Spleen (tissue), 11 donors: ENCODE measurements around the gene SULT2B1. TPM values are rescaled to one million over a fixed set of nuclear protein-coding genes. Genes with fewer than 3 reads are reported as not detected.

Experiments
- DNase-seq: peaks from one replicate; pipeline ENCODE4 v3.0.0-alpha.2; 2020
- H3K27ac ChIP-seq, 8 donors: fragments of 200-600 bp; sonication (generic) in 7 of 8; 1 replicate in 4 of 8; 2 replicates in 4 of 8; pipeline versions ENCODE4 v1.5.0 to v1.8.0; 2016 to 2021; ENCODE audit warnings: inconsistent platforms in 4 of 8, mild to moderate bottlenecking in 4 of 8, moderate library complexity in 1 of 8
- H3K27me3 ChIP-seq, 7 donors: fragments of 200-600 bp; sonication (generic) in 6 of 7; replicated peaks in 1 of 7; 1 replicate in 4 of 7; 2 replicates in 3 of 7; pipeline versions ENCODE4 v1.5.0 to v1.8.0; 2016 to 2021; ENCODE audit warnings: inconsistent platforms in 3 of 7, mild to moderate bottlenecking in 1 of 7
- H3K36me3 ChIP-seq, 6 donors: fragments of 200-600 bp; sonication (generic) in 5 of 6; 1 replicate in 4 of 6; 2 replicates in 2 of 6; pipeline versions ENCODE4 v1.5.0 to v1.8.0; 2016 to 2021; ENCODE audit warnings: inconsistent platforms in 2 of 6
- H3K4me1 ChIP-seq, 6 donors: fragments of 200-600 bp; sonication (generic) in 5 of 6; 1 replicate in 3 of 6; 2 replicates in 3 of 6; pipeline versions ENCODE4 v1.5.0 to v1.8.0; 2016 to 2021; ENCODE audit warnings: inconsistent platforms in 3 of 6
- H3K4me3 ChIP-seq, 8 donors: fragments of 200-600 bp; sonication (generic) in 7 of 8; 1 replicate in 4 of 8; 2 replicates in 4 of 8; pipeline versions ENCODE4 v1.5.0 to v1.8.0; 2016 to 2021; ENCODE audit warnings: inconsistent platforms in 4 of 8, mild to moderate bottlenecking in 4 of 8, moderate library complexity in 2 of 8
- H3K9me3 ChIP-seq, 8 donors: fragments of 200-600 bp; sonication (generic) in 7 of 8; 1 replicate in 4 of 8; 2 replicates in 4 of 8; pipeline versions ENCODE4 v1.5.0 to v1.8.0; 2016 to 2021; ENCODE audit warnings: inconsistent platforms in 4 of 8
- CTCF ChIP-seq, 11 experiments: fragments of 200-600 bp in 7 of 11; fragments of 450-650 bp in 4 of 11; sonication (generic) in 4 of 11; IDR thresholded peaks in 8 of 11; conservative IDR thresholded peaks in 3 of 11; 1 replicate in 7 of 11; 2 replicates in 4 of 11; pipeline versions ENCODE4 v1.4.0 to v1.8.0; 2016 to 2021; ENCODE audit warnings: antibody characterized with exemption in 11 of 11, inconsistent platforms in 4 of 11, mild to moderate bottlenecking in 1 of 11
- POLR2A ChIP-seq, 3 donors: fragments of 450-650 bp; IDR thresholded peaks; one replicate each; pipeline ENCODE4 v1.5.1; 2017; ENCODE audit warnings: antibody characterized with exemption in 3 of 3, mild to moderate bottlenecking in 1 of 3
- POLR2AphosphoS5 ChIP-seq, 3 donors: sonication (generic); formaldehyde crosslinking; IDR thresholded peaks; one replicate each; pipeline ENCODE4 v1.5.1; 2017; ENCODE audit warnings: antibody characterized with exemption in 3 of 3
- WGBS, 5 donors: extraction: QIAGEN DNeasy Blood & Tissue Kit in 3 of 5; methylation state at CpG; one replicate each; pipeline versions ENCODE4 v1.1.5 to v1.1.7; 2013 to 2018; 5-methylcytosine and 5-hydroxymethylcytosine counted together
- intact Hi-C: fragments of 100-400 bp; cut with DNase I; formaldehyde crosslinking; loops from one replicate; pipeline ENCODE4 v1.15.0; 2023; ENCODE audit warnings: low total_unique reads
- polyA plus RNA-seq, 3 donors: library from polyadenylated mRNA; stranded (reverse); fragments of 200-250 nt; gene quantifications; one replicate each; pipeline ENCODE4 v1.2.1, GENCODE V29; 2013
- total RNA-seq, 7 donors: library from RNA; depleted of rRNA in 3 of 7; stranded (reverse); fragments of >200 nt in 3 of 7; fragmentation: NEBNext Ultra II Directional in 4 of 7; extraction: Animal tissue kit (Norgen Biotek cat#: 25700) in 4 of 7; gene quantifications; one replicate each; pipeline versions ENCODE4 v1.1.0 to v1.2.1, GENCODE V29; 2016 to 2021
- donor health status: healthy with polysubstance abuse.
- donor health status: DM: no; HTN: no; CAD: no; lungs with moderate emphysema.
- donor health status: DM: no; HTN: no; CAD: no.
- donor health status: Bipolar disorder and iron deficiency.
- donor health status: healthy.
- donor health status: DM: no; HTN: no; CAD: no.
- donor health status: DM: yes; HTN: yes; CAD: no.

SULT2B1 gene
- total and polyA plus RNA-seq, 10 donors, result 0.12 to 0.58 TPM; not detected in 8

DNA sequence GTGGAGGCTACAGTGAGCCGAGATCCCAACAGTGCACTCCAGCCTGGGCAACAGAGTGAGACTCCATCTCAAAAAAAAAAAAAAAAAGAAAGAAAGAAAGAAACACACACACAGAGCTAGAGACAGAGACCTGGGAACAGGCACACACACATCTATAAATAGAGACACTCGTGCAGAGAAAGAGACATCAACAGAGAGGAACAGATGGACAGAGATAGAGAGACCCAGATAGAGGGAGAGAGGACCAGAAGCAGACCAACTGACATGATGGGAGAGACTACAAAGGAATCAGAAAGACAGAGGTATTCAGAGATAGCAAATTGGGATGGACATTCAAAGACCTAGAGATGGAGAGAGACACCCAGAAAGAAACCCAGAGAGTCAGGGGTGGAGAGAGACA is 96.2 kb downstream of the SULT2B1 start:
- no peak for TF ChIP-seq POLR2AphosphoS5 (IDR thresholded peaks at IDR 0.05)
- no peak for TF ChIP-seq CTCF (IDR thresholded peaks at IDR 0.05 in 8 of 11, conservative IDR thresholded peaks at IDR 0.05 in 3 of 11)
- TF ChIP-seq POLR2A (IDR thresholded peaks at IDR 0.05), result no peak
- Histone ChIP-seq H3K9me3 (no peaks in the 10 kb centered on the region), H3K36me3 (no peaks in the 10 kb centered on the region), H3K4me3 (no peak overlapping the region), H3K27ac (peak overlapping the region in 3 of 8 donors; percentile 77 to 87 (median 85)), H3K27me3 (peaks cover 0 to 5% (median 0%) of the 10 kb centered on the region in 7 donors), H3K4me1 (peaks cover 16 to 74% (median 42%) of the 10 kb centered on the region in 6 donors)
- DNase-seq, result no peak
- WGBS, 5 donors, result 71 to 83% (median 81%) methylated on average over 2 of the region's 2 CpGs
- intact Hi-C loops, result no loop called here

Other genes with a start within 250 kb of the SULT2B1 start
- gene EMP3, start 226.6 kb upstream of the SULT2B1 start, total RNA-seq, result 10 to 100 TPM; 33.2 to 95.8 (median 73.2) TPM
- gene EMP3, start 226.6 kb upstream of the SULT2B1 start, polyA plus RNA-seq, result 100 to 1,000 TPM in 2 of 3 donors, 10 to 100 TPM in 1; 89.5 to 149 (median 122) TPM
- 10 to 100 TPM in 4 of 7 donors, 1 to 10 TPM in 3; 8.7 to 14.8 (median 12.5) TPM for gene TMEM143, start 188.2 kb upstream of the SULT2B1 start, total RNA-seq
- gene TMEM143, start 188.2 kb upstream of the SULT2B1 start, polyA plus RNA-seq, result 1 to 10 TPM; 5.8 to 7.7 (median 7.0) TPM
- gene SYNGR4, start 187.8 kb upstream of the SULT2B1 start, total RNA-seq, result not detected
- under 1 TPM in 1 of 3 donors, not detected in 2; 0.09 TPM for gene SYNGR4, start 187.8 kb upstream of the SULT2B1 start, polyA plus RNA-seq
- gene KDELR1, start 160.6 kb upstream of the SULT2B1 start, total RNA-seq, result 10 to 100 TPM; 61.7 to 95.9 (median 76.2) TPM
- 10 to 100 TPM; 36.2 to 55.9 (median 45.0) TPM for gene KDELR1, start 160.6 kb upstream of the SULT2B1 start, polyA plus RNA-seq
- gene GRIN2D, start 158.5 kb upstream of the SULT2B1 start, total RNA-seq, result 1 to 10 TPM in 1 of 7 donors, under 1 TPM in 6; 0.28 to 1.2 (median 0.77) TPM
- under 1 TPM; 0.07 to 0.10 (median 0.09) TPM for gene GRIN2D, start 158.5 kb upstream of the SULT2B1 start, polyA plus RNA-seq
- 10 to 100 TPM; 24.3 to 34.5 (median 26.0) TPM for gene GRWD1, start 106.2 kb upstream of the SULT2B1 start, total RNA-seq
- gene GRWD1, start 106.2 kb upstream of the SULT2B1 start, polyA plus RNA-seq, result 10 to 100 TPM in 1 of 3 donors, 1 to 10 TPM in 2; 5.5 to 14.7 (median 9.5) TPM
- gene KCNJ14, start 96.6 kb upstream of the SULT2B1 start, total RNA-seq, result 1 to 10 TPM in 2 of 7 donors, under 1 TPM in 5; 0.43 to 1.4 (median 0.93) TPM
- gene KCNJ14, start 96.6 kb upstream of the SULT2B1 start, polyA plus RNA-seq, result under 1 TPM; 0.26 to 0.61 (median 0.38) TPM
- 10 to 100 TPM; 31.4 to 66.4 (median 48.2) TPM for gene CYTH2, start 82.8 kb upstream of the SULT2B1 start, total RNA-seq
- 10 to 100 TPM; 22.6 to 44.1 (median 24.6) TPM for gene CYTH2, start 82.8 kb upstream of the SULT2B1 start, polyA plus RNA-seq
- 1 to 10 TPM in 6 of 7 donors, under 1 TPM in 1; 0.69 to 4.2 (median 1.5) TPM for gene LMTK3, start 40.3 kb upstream of the SULT2B1 start, total RNA-seq
- 1 to 10 TPM in 1 of 3 donors, under 1 TPM in 2; 0.29 to 1.1 (median 0.37) TPM for gene LMTK3, start 40.3 kb upstream of the SULT2B1 start, polyA plus RNA-seq
- gene SPACA4, start 54.6 kb downstream of the SULT2B1 start, total RNA-seq, result not detected
- not detected for gene SPACA4, start 54.6 kb downstream of the SULT2B1 start, polyA plus RNA-seq
- 1 to 10 TPM in 1 of 7 donors, under 1 TPM in 1, not detected in 5; 0.46 to 2.0 TPM for gene FAM83E, start 62.9 kb downstream of the SULT2B1 start, total RNA-seq
- under 1 TPM; 0.04 to 0.67 (median 0.20) TPM for gene FAM83E, start 62.9 kb downstream of the SULT2B1 start, polyA plus RNA-seq
- 1,000 to 10,000 TPM; 1,136 to 2,739 (median 1,465) TPM for gene RPL18, start 67.0 kb downstream of the SULT2B1 start, total RNA-seq
- 1,000 to 10,000 TPM; 3,728 to 5,575 (median 5,277) TPM for gene RPL18, start 67.0 kb downstream of the SULT2B1 start, polyA plus RNA-seq
- gene SPHK2, start 67.3 kb downstream of the SULT2B1 start, total RNA-seq, result 10 to 100 TPM; 12.4 to 26.5 (median 23.5) TPM
- 10 to 100 TPM in 1 of 3 donors, 1 to 10 TPM in 2; 7.9 to 20.8 (median 9.7) TPM for gene SPHK2, start 67.3 kb downstream of the SULT2B1 start, polyA plus RNA-seq
- gene DBP, start 85.2 kb downstream of the SULT2B1 start, total RNA-seq, result 10 to 100 TPM; 11.4 to 29.5 (median 22.5) TPM
- gene DBP, start 85.2 kb downstream of the SULT2B1 start, polyA plus RNA-seq, result 10 to 100 TPM; 21.8 to 26.8 (median 24.1) TPM
- gene CA11, start 94.0 kb downstream of the SULT2B1 start, total RNA-seq, result 10 to 100 TPM in 2 of 7 donors, 1 to 10 TPM in 5; 1.9 to 10.7 (median 4.4) TPM
- 10 to 100 TPM in 2 of 3 donors, 1 to 10 TPM in 1; 9.7 to 14.5 (median 10.5) TPM for gene CA11, start 94.0 kb downstream of the SULT2B1 start, polyA plus RNA-seq
- gene NTN5, start 120.8 kb downstream of the SULT2B1 start, total RNA-seq, result 1 to 10 TPM in 3 of 7 donors, under 1 TPM in 3, not detected in 1; 0.30 to 2.1 (median 1.2) TPM
- gene NTN5, start 120.8 kb downstream of the SULT2B1 start, polyA plus RNA-seq, result 1 to 10 TPM in 1 of 3 donors, under 1 TPM in 2; 0.49 to 1.1 (median 0.51) TPM
- under 1 TPM in 3 of 7 donors, not detected in 4; 0.17 to 0.65 (median 0.38) TPM for gene FUT2, start 143.8 kb downstream of the SULT2B1 start, total RNA-seq
- gene FUT2, start 143.8 kb downstream of the SULT2B1 start, polyA plus RNA-seq, result 1 to 10 TPM in 1 of 3 donors, under 1 TPM in 1, not detected in 1; 0.22 to 1.2 TPM
- gene MAMSTR, start 167.6 kb downstream of the SULT2B1 start, total RNA-seq, result 10 to 100 TPM in 1 of 7 donors, 1 to 10 TPM in 6; 3.1 to 10.3 (median 4.0) TPM
- 10 to 100 TPM in 1 of 3 donors, 1 to 10 TPM in 1, under 1 TPM in 1; 0.93 to 10.7 (median 3.6) TPM for gene MAMSTR, start 167.6 kb downstream of the SULT2B1 start, polyA plus RNA-seq
- 10 to 100 TPM; 30.3 to 78.1 (median 39.8) TPM for gene RASIP1, start 188.4 kb downstream of the SULT2B1 start, total RNA-seq
- gene RASIP1, start 188.4 kb downstream of the SULT2B1 start, polyA plus RNA-seq, result 10 to 100 TPM; 15.1 to 62.8 (median 42.1) TPM
- gene IZUMO1, start 194.7 kb downstream of the SULT2B1 start, total RNA-seq, result 1 to 10 TPM in 5 of 7 donors, under 1 TPM in 1, not detected in 1; 0.84 to 5.3 (median 1.8) TPM
- 1 to 10 TPM in 1 of 3 donors, under 1 TPM in 2; 0.26 to 1.0 (median 0.50) TPM for gene IZUMO1, start 194.7 kb downstream of the SULT2B1 start, polyA plus RNA-seq
- gene FUT1, start 200.5 kb downstream of the SULT2B1 start, total RNA-seq, result 10 to 100 TPM in 4 of 7 donors, 1 to 10 TPM in 3; 5.6 to 22.9 (median 10.0) TPM
- 1 to 10 TPM; 1.0 to 6.5 (median 2.7) TPM for gene FUT1, start 200.5 kb downstream of the SULT2B1 start, polyA plus RNA-seq
- not detected for gene FGF21, start 203.4 kb downstream of the SULT2B1 start, total RNA-seq
- gene FGF21, start 203.4 kb downstream of the SULT2B1 start, polyA plus RNA-seq, result not detected